SKM-1 treated with dmso at 0.1 percent for 144 hours (cell line): Measurements from ENCODE around the gene PRM3.

ENCODE experiments used
- DNase-seq: peaks from one replicate; lab custom pipeline; 2025; ENCODE audit not compliant: unreplicated experiment; lab: John Stamatoyannopoulos, UW

Gene PRM3

GRCh38 chr16:11272921-11273720, at the start of gene PRM3:
TSS of gene PRM3 (minus strand) at chr16:11273629. CDS start at chr16:11273595, 34 bp downstream.
- DNase-seq, result no peak

GRCh38 chr16:11322823-11323222, 49.4 kb upstream of the PRM3 start:
- DNase-seq, result no peak

GRCh38 chr16:11321662-11322061, 48.2 kb upstream of the PRM3 start:
- no peak for DNase-seq

- no peak for DNase-seq
Measured at GRCh38 chr16:11320170-11320569, 46.7 kb upstream of the PRM3 start.

GRCh38 chr16:11319529-11320146, 46.2 kb upstream of the PRM3 start:
- no peak for DNase-seq

GRCh38 chr16:11318817-11319216, 45.4 kb upstream of the PRM3 start:
- no peak for DNase-seq

- no peak for DNase-seq
Measured at GRCh38 chr16:11316331-11317015, 43.0 kb upstream of the PRM3 start.

GRCh38 chr16:11315510-11315909, 42.1 kb upstream of the PRM3 start:
- DNase-seq, result no peak

GRCh38 chr16:11314309-11314894, 41.0 kb upstream of the PRM3 start:
- no peak for DNase-seq

- no peak for DNase-seq
Measured at GRCh38 chr16:11313493-11314308, 40.3 kb upstream of the PRM3 start.

GRCh38 chr16:11312718-11313492, 39.5 kb upstream of the PRM3 start:
- no peak for DNase-seq

- peak; percentile 71 for DNase-seq
Measured at GRCh38 chr16:11310997-11311561, 37.6 kb upstream of the PRM3 start.

GRCh38 chr16:11310634-11310977, 37.2 kb upstream of the PRM3 start:
- no peak for DNase-seq

GRCh38 chr16:11309895-11310633, 36.6 kb upstream of the PRM3 start:
- DNase-seq, result no peak

GRCh38 chr16:11308493-11309283, 35.3 kb upstream of the PRM3 start:
- no peak for DNase-seq

- DNase-seq, result no peak
Measured at GRCh38 chr16:11307639-11308492, 34.4 kb upstream of the PRM3 start.

- DNase-seq, result peak; percentile 97
Measured at GRCh38 chr16:11306997-11307638, 33.7 kb upstream of the PRM3 start.
